Sciatic nerve (tissue), 2 donors: ENCODE data around the gene GIT1. TPM values are rescaled to one million over a fixed set of nuclear protein-coding genes. Genes with fewer than 3 reads are reported as not detected.

ENCODE experiments used
- ATAC-seq: fragments of 200-7000 bp; cut with Tn5 transposase; one replicate; pipeline ENCODE4 v1.9.1; 2020; ENCODE audit warnings: mild to moderate bottlenecking, moderate library complexity
- DNase-seq: peaks from one replicate; pipeline ENCODE4 v3.0.0-alpha.2; 2020; ENCODE audit warnings: low spot score
- intact Hi-C: fragments of 100-400 bp; cut with DNase I; formaldehyde crosslinking; loops from one replicate; pipeline ENCODE4 v1.14.2; 2022
- total RNA-seq: library from RNA; stranded (reverse); fragmentation: NEBNext Ultra II Directional; extraction: Animal tissue kit (Norgen Biotek cat#: 25700); gene quantifications from one replicate; pipeline ENCODE4 v1.2.1, GENCODE V29; 2021
- donor health status: DM: no; HTN: no; CAD: no.
- donor health status: DM: no; HTN: no; CAD: no.

GIT1 gene
- total RNA-seq, 1 donor from 2014 or later: 93.8 TPM

DNA sequence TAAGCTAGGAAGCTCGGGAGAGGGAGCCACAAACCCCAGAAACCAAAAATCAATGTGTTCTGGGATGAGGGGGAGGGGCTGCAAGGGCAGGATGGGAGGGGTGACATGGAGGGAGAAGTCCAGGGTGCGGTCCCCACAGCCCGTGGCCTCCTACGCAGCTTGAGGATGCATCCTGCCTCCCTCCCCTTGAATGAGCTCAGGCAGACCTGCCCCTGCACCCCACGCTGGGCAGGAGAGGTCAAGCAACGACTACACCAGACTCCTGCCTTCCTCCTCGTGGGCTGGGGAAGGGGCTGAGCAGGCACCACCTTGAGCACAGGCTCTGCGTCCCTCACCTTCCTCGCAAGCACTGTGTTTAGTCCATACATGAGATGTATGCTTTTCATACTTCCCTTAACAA lies 7.4 kb upstream of the GIT1 start:
- DNase-seq: no peak
- intact Hi-C loops: no loop called here
- peak; percentile 29 for ATAC-seq

- ATAC-seq: no peak
These were observed 6.7 kb upstream of the GIT1 start for GRCh38 chr17:29595943-29596774.

GRCh38 chr17:29595107-29595942 lies 5.9 kb upstream of the GIT1 start:
- ATAC-seq: no peak
- DNase-seq: no peak
- intact Hi-C loops: no loop called here

More at GRCh38 chr17:29595943-29596774, 6.7 kb upstream of the GIT1 start:
- intact Hi-C loops: no loop called here
- DNase-seq: no peak

- peak; percentile 57 for DNase-seq
- ATAC-seq: no peak
- intact Hi-C loops: no loop called here
These were observed 5.2 kb upstream of the GIT1 start for GRCh38 chr17:29594519-29595090.

DNA sequence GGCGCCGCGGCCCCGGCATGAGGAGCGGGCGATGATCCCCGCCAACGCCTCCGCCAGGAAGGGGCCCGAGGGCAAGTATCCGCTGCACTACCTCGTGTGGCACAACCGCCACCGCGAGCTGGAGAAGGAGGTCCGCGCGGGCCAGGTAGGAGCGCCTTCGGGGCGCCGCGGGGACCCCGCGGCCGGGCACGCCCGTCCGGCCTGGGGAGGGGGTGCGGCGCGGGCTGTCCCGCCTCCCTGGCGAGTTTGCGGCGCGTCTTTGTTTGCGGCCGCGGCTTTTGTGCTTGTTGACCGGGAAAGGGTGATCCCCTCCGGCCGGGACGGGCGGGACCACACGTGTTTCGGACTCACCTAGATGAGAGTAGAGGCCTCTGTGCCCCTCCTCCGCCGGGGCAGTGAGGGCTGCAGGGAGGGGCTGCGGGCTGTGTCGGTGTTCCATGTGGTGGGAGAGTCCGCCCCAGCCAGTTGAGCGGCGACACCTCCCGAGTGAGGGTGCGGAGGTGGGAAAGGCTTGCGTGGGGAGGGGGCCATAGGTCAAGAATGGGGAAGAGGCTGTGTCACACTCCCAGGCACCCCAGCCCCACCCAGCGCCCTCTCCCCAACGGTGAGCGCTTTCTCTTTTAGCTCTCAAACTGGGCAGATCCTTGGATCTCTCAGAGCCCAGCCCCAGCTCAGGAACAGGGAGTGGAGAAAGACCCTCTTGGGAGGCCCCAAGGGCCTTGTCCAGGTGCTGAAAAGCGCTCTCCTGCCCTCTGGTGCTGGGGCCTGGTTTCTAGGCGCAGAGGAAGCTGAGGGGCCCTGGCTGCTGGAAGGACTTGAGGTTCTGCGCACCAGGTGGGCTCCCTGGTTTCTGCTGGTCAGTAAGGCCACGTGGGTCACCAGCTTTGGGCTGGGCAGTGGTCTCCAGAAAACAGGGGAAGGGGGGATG lies 4.4 kb upstream of the GIT1 start:
- intact Hi-C loops: no loop called here
- DNase-seq (peak; percentile 65), ATAC-seq (no peak)

GRCh38 chr17:29592850-29593551 lies 3.6 kb upstream of the GIT1 start, which contains the start of gene ANKRD13B:
TSS of gene ANKRD13B (plus strand) at chr17:29593132. CDS start at chr17:29593622, 490 bp downstream.
- peak; percentile 76 for DNase-seq
- intact Hi-C loops: no loop called here
- ATAC-seq: peak; percentile 7

- intact Hi-C loops: no loop called here
- DNase-seq (peak; percentile 94), ATAC-seq (peak; percentile 84)
These were observed 2.5 kb upstream of the GIT1 start for GRCh38 chr17:29591737-29592608.

- peak; percentile 85 for DNase-seq
- ATAC-seq: peak; percentile 56
- intact Hi-C loops: no loop called here
These were observed 1.8 kb upstream of the GIT1 start for GRCh38 chr17:29591146-29591736.

DNA sequence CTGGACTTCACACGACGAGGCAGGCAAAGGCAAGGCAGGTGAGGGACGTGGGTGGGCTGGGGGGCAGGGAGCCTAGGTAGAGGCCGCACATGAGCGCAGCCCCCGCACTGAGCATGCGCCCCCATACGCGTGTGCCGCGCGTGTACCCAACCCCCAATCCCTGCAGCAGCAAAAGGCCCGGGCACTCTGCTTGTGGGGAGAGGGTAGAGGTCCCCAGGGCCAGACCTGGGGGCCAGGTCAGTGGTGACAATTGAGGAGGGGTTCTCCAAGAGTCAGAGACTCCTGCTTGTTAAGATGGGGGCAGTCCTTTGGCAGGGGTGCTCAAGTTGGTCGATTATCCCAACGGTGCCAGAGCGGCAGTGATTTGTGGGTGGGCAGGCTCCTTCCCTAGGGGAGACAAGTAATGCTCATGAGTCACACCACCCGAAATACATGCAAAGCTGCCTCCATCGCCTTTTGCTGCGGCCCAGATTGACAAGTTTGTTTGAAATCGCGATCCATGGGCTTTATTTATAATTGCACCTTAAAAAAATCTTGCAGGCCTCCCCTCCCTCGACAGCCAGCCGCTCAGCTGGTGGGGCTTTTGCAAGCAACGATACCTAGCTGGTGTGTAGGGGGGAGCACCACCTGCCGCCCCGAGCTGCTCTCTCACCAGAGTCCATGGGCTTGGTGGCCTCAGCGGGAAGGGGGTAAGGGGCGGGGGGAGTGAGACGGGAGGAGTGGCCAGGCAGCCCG lies 1.1 kb upstream of the GIT1 start:
- DNase-seq (peak; percentile 62), ATAC-seq (peak; percentile 20)
- intact Hi-C loops: no loop called here

GRCh38 chr17:29588562-29589411 lies 661 bp downstream of the GIT1 start:
- intact Hi-C loops: no loop called here
- no peak for ATAC-seq
- peak; percentile 70 for DNase-seq

GRCh38 chr17:29588017-29588561 lies 1.4 kb downstream of the GIT1 start:
- intact Hi-C loops: no loop called here

DNA sequence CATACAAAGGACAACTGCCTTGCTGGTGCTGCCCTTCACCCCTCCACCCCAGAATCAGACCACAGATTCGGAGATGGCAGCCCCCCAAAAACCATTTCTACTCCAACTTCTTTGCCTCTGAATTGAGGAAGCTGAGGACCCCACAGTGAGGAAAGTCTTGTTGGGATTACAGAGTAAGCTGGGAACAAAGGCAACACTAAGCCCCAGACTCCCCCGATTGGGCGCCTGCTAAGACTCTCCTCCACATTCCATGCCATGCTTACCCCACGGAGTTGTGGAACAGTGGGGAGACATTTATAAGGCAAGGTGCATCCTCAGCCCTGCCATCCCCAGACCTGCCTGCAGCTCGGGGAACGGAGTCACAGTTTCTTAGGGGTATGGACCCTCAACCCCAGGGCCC lies 1.9 kb downstream of the GIT1 start:
- DNase-seq: no peak
- ATAC-seq: no peak
- intact Hi-C loops: no loop called here

More at GRCh38 chr17:29588017-29588561, 1.4 kb downstream of the GIT1 start:
- ATAC-seq (no peak), DNase-seq (no peak)

- ATAC-seq (no peak), DNase-seq (no peak)
- intact Hi-C loops: no loop called here
These were observed 2.6 kb downstream of the GIT1 start for GRCh38 chr17:29586676-29587469.

- ATAC-seq: no peak
- intact Hi-C loops: no loop called here
- DNase-seq: no peak
These were observed 4.2 kb downstream of the GIT1 start for GRCh38 chr17:29585080-29585751.
